GM12878 (cell line): Measurements from ENCODE around the gene ZNF620. TPM values are rescaled to one million over a fixed set of nuclear protein-coding genes. Genes with fewer than 3 reads are reported as not detected.
A peak's percentile ranks its signal among the peaks of the same experiment; 100 is the strongest.

Source experiments
- ATF7 ChIP-seq: fragments of 450-650 bp; IDR thresholded peaks from 2 replicates; pipeline ENCODE4 v1.6.1; 2016; ENCODE audit warnings: low read depth, mild to moderate bottlenecking
- CBX5 ChIP-seq: sonication (generic); IDR thresholded peaks from 2 replicates; pipeline ENCODE4 v1.6.1; 2016; ENCODE audit warnings: low read depth, moderate library complexity, mild to moderate bottlenecking, inconsistent platforms
- CEBPB ChIP-seq, 2 experiments: fragments of 150-350 bp in 1 of 2; IDR thresholded peaks; 2 replicates each; pipeline ENCODE4 v1.6.1; 2012 to 2014; ENCODE audit warnings: low read depth in 2 of 2, low read length in 2 of 2, borderline replicate concordance in 1 of 2, inconsistent platforms in 1 of 2
- CREM ChIP-seq: IDR thresholded peaks from 2 replicates; pipeline ENCODE4 v1.6.1; 2014; ENCODE audit warnings: antibody characterized with exemption, low read depth
- EED ChIP-seq: sonication (generic); IDR thresholded peaks from 2 replicates; pipeline ENCODE4 v1.6.1; 2016; ENCODE audit warnings: antibody characterized with exemption, low read depth
- HCFC1 ChIP-seq: fragments of 150-350 bp; IDR thresholded peaks from 2 replicates; pipeline ENCODE4 v1.6.1; 2014; ENCODE audit warnings: low read length
- HDAC6 ChIP-seq: fragments of 200-600 bp; sonication (generic); IDR thresholded peaks from one replicate; pipeline ENCODE4 v1.8.0; 2017; ENCODE audit warnings: antibody characterized with exemption; ENCODE audit not compliant: unreplicated experiment
- IKZF1 ChIP-seq: fragments of 450-650 bp; conservative IDR thresholded peaks from 2 replicates; pipeline ENCODE4 v1.6.1; 2017; ENCODE audit warnings: antibody characterized with exemption, mild to moderate bottlenecking
- MTA2 ChIP-seq: fragments of 450-650 bp; IDR thresholded peaks from 2 replicates; pipeline ENCODE4 v1.6.1; 2016; ENCODE audit warnings: low read depth, mild to moderate bottlenecking, moderate library complexity
- NR2F1 ChIP-seq: fragments of 450-650 bp; conservative IDR thresholded peaks from 2 replicates; pipeline ENCODE4 v1.6.1; 2017; ENCODE audit warnings: mild to moderate bottlenecking
- WRNIP1 ChIP-seq: IDR thresholded peaks from 2 replicates; pipeline ENCODE4 v1.6.1; 2011; ENCODE audit warnings: low read depth, low read length, improper control_type of control experiment, borderline replicate concordance
- YY1 ChIP-seq: IDR thresholded peaks from 2 replicates; pipeline ENCODE4 v1.6.1; 2011; ENCODE audit warnings: low read depth, mild to moderate bottlenecking, low read length
- ZNF274 ChIP-seq: IDR thresholded peaks from one replicate; pipeline ENCODE4 v1.8.0; 2011; ENCODE audit not compliant: insufficient read length, insufficient read depth
- polyA plus RNA-seq, 11 experiments: library from polyadenylated mRNA; depleted of rRNA in 4 of 11; unstranded in 6 of 11; stranded (reverse) in 5 of 11; fragments of >200 nt; fragmentation: Nextera tagmentation in 4 of 11; fragmentation: Illumina TruSeq in 1 of 11; extraction: Ambion mirVana in 4 of 11; extraction: Trizol in 1 of 11; gene quantifications; 1 replicate in 1 of 11; 2 replicates in 10 of 11; pipeline versions ENCODE4 v1.2.1 to v1.2.3, GENCODE V29; 2011 to 2016; ENCODE audit warnings: inconsistent platforms in 2 of 11, missing spikeins in 2 of 11, low read depth in 1 of 11
- total RNA-seq, 4 experiments: library from RNA; depleted of rRNA in 3 of 4; stranded (reverse); fragments of >200 nt in 3 of 4; fragmentation: Illumina TruSeq in 1 of 4; extraction: Trizol in 1 of 4; gene quantifications; 2 replicates each; pipeline versions ENCODE4 v1.2.1 to v1.2.3, GENCODE V29; 2013 to 2021
- TF ChIP-seq, protein P1 (sequence below): IDR thresholded peaks from 2 replicates; pipeline ENCODE4 v1.6.1; 2011; ENCODE audit warnings: borderline replicate concordance, low read depth, mild to moderate bottlenecking, moderate library complexity, mixed read lengths, low read length; ENCODE audit not compliant: insufficient read depth; ENCODE audit errors: extremely low read length
- TF ChIP-seq, protein P2 (sequence below), 3 experiments: IDR thresholded peaks in 2 of 3; conservative IDR thresholded peaks in 1 of 3; 2 replicates each; pipeline ENCODE4 v1.5.1; 2011; ENCODE audit warnings: low read depth in 3 of 3, low read length in 3 of 3, mild to moderate bottlenecking in 3 of 3, control low read depth in 2 of 3, moderate library complexity in 2 of 3, inconsistent platforms in 1 of 3, mixed read lengths in 1 of 3; ENCODE audit not compliant: control insufficient read depth in 2 of 3, insufficient read depth in 1 of 3; ENCODE audit errors: extremely low read depth in 1 of 3
- TF ChIP-seq, protein P3 (sequence below): fragments of 450-650 bp; IDR thresholded peaks from 2 replicates; pipeline ENCODE4 v1.6.1; 2016; ENCODE audit warnings: mild to moderate bottlenecking, moderate library complexity, borderline replicate concordance
- TF ChIP-seq, protein P4 (sequence below): fragments of 450-650 bp; IDR thresholded peaks from 2 replicates; pipeline ENCODE4 v1.6.1; 2017; ENCODE audit warnings: borderline replicate concordance
- TF ChIP-seq, protein P5 (sequence below): fragments of 150-350 bp; IDR thresholded peaks from 2 replicates; pipeline ENCODE4 v1.6.1; 2016; ENCODE audit warnings: low read depth, low read length

The ZNF620 gene
- total and polyA plus RNA-seq, 10 of the 15 experiments (the other 5 are each of a cell fraction or from before 2014, with no cell fraction given) = 1.3 to 4.3 (median 2.2) TPM

DNA sequence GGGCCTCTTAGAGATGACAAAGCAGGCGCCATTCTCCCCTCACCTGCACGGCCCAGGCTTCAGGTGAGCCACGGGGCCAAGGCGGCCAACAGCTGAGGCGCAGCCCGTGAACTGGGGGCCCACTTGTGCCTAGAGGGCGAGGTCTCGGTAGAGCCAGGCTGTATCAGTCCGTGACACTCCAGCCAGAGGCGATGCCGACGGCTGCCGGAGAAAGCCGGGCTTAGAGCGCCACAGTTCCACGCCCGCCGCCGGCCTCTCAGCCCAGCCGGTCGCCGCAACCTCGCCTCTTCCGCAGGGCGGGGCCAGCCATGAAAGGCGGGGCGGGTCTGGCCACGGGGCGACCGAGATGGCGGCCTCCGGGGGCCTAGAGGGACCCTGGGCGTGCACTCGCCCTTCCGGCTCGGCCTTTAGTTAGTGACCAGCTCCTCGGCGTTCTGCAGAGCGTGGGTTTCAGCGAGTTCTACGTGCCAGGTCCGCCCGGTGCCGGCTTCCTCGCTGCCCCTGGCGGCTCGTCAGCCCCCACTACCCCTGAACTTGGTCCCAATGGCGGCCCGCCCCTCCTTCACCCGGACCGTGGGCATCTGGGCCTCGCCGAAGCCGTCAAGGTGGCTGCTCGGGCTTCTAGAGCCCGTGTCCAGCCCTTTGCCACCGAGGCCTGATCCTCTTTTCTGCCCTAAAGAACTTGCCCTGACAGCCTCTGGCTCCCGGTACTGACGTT lies 18.9 kb downstream of the ZNF620 start, which contains the start of gene ZNF621 (continued):
- TF ChIP-seq, protein P1, sequence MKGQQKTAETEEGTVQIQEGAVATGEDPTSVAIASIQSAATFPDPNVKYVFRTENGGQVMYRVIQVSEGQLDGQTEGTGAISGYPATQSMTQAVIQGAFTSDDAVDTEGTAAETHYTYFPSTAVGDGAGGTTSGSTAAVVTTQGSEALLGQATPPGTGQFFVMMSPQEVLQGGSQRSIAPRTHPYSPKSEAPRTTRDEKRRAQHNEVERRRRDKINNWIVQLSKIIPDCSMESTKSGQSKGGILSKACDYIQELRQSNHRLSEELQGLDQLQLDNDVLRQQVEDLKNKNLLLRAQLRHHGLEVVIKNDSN = no peak
- TF ChIP-seq, protein P2, sequence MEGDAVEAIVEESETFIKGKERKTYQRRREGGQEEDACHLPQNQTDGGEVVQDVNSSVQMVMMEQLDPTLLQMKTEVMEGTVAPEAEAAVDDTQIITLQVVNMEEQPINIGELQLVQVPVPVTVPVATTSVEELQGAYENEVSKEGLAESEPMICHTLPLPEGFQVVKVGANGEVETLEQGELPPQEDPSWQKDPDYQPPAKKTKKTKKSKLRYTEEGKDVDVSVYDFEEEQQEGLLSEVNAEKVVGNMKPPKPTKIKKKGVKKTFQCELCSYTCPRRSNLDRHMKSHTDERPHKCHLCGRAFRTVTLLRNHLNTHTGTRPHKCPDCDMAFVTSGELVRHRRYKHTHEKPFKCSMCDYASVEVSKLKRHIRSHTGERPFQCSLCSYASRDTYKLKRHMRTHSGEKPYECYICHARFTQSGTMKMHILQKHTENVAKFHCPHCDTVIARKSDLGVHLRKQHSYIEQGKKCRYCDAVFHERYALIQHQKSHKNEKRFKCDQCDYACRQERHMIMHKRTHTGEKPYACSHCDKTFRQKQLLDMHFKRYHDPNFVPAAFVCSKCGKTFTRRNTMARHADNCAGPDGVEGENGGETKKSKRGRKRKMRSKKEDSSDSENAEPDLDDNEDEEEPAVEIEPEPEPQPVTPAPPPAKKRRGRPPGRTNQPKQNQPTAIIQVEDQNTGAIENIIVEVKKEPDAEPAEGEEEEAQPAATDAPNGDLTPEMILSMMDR (IDR thresholded peaks at IDR 0.05 in 2 of 3, conservative IDR thresholded peaks at IDR 0.05 in 1 of 3; ENCODE audit: control insufficient read depth in 2 of 3, extremely low read depth in 1 of 3, insufficient read depth in 1 of 3, low read depth in 3 of 3, low read length in 3 of 3) = no peak; a peak in 1 of 6 replicates
- TF ChIP-seq, protein P3, sequence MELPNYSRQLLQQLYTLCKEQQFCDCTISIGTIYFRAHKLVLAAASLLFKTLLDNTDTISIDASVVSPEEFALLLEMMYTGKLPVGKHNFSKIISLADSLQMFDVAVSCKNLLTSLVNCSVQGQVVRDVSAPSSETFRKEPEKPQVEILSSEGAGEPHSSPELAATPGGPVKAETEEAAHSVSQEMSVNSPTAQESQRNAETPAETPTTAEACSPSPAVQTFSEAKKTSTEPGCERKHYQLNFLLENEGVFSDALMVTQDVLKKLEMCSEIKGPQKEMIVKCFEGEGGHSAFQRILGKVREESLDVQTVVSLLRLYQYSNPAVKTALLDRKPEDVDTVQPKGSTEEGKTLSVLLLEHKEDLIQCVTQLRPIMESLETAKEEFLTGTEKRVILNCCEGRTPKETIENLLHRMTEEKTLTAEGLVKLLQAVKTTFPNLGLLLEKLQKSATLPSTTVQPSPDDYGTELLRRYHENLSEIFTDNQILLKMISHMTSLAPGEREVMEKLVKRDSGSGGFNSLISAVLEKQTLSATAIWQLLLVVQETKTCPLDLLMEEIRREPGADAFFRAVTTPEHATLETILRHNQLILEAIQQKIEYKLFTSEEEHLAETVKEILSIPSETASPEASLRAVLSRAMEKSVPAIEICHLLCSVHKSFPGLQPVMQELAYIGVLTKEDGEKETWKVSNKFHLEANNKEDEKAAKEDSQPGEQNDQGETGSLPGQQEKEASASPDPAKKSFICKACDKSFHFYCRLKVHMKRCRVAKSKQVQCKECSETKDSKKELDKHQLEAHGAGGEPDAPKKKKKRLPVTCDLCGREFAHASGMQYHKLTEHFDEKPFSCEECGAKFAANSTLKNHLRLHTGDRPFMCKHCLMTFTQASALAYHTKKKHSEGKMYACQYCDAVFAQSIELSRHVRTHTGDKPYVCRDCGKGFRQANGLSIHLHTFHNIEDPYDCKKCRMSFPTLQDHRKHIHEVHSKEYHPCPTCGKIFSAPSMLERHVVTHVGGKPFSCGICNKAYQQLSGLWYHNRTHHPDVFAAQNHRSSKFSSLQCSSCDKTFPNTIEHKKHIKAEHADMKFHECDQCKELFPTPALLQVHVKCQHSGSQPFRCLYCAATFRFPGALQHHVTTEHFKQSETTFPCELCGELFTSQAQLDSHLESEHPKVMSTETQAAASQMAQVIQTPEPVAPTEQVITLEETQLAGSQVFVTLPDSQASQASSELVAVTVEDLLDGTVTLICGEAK = peak; percentile 70
- no peak for TF ChIP-seq ZNF274
- no peak for TF ChIP-seq MTA2
- TF ChIP-seq YY1 = peak; percentile 95
- TF ChIP-seq WRNIP1 = no peak
- TF ChIP-seq, protein P4, sequence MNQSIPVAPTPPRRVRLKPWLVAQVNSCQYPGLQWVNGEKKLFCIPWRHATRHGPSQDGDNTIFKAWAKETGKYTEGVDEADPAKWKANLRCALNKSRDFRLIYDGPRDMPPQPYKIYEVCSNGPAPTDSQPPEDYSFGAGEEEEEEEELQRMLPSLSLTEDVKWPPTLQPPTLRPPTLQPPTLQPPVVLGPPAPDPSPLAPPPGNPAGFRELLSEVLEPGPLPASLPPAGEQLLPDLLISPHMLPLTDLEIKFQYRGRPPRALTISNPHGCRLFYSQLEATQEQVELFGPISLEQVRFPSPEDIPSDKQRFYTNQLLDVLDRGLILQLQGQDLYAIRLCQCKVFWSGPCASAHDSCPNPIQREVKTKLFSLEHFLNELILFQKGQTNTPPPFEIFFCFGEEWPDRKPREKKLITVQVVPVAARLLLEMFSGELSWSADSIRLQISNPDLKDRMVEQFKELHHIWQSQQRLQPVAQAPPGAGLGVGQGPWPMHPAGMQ = no peak
- no peak for TF ChIP-seq ATF7
- no peak for TF ChIP-seq EED
- peak; percentile 61 for TF ChIP-seq IKZF1
- no peak for TF ChIP-seq CEBPB (IDR thresholded peaks at IDR 0.05; ENCODE audit: borderline replicate concordance in 1 of 2, low read depth in 2 of 2, low read length in 2 of 2)
- TF ChIP-seq NR2F1 = peak; percentile 61; the same call in 1 of the 2 replicates
- TF ChIP-seq HCFC1 = peak; percentile 59
- no peak for TF ChIP-seq HDAC6
- TF ChIP-seq, protein P5, sequence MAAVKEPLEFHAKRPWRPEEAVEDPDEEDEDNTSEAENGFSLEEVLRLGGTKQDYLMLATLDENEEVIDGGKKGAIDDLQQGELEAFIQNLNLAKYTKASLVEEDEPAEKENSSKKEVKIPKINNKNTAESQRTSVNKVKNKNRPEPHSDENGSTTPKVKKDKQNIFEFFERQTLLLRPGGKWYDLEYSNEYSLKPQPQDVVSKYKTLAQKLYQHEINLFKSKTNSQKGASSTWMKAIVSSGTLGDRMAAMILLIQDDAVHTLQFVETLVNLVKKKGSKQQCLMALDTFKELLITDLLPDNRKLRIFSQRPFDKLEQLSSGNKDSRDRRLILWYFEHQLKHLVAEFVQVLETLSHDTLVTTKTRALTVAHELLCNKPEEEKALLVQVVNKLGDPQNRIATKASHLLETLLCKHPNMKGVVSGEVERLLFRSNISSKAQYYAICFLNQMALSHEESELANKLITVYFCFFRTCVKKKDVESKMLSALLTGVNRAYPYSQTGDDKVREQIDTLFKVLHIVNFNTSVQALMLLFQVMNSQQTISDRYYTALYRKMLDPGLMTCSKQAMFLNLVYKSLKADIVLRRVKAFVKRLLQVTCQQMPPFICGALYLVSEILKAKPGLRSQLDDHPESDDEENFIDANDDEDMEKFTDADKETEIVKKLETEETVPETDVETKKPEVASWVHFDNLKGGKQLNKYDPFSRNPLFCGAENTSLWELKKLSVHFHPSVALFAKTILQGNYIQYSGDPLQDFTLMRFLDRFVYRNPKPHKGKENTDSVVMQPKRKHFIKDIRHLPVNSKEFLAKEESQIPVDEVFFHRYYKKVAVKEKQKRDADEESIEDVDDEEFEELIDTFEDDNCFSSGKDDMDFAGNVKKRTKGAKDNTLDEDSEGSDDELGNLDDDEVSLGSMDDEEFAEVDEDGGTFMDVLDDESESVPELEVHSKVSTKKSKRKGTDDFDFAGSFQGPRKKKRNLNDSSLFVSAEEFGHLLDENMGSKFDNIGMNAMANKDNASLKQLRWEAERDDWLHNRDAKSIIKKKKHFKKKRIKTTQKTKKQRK = no peak
- peak; percentile 31; the same call in 1 of the 2 replicates for TF ChIP-seq CREM
- TF ChIP-seq CBX5 = no peak
